Superior temporal gyrus (tissue), 1 donor: Measurements from ENCODE around the gene UBE2G2.

Source experiments
- DNase-seq: peaks from one replicate; pipeline ENCODE4 v3.0.0-alpha.2; 2016; ENCODE audit errors: extremely low spot score

UBE2G2 gene

DNA sequence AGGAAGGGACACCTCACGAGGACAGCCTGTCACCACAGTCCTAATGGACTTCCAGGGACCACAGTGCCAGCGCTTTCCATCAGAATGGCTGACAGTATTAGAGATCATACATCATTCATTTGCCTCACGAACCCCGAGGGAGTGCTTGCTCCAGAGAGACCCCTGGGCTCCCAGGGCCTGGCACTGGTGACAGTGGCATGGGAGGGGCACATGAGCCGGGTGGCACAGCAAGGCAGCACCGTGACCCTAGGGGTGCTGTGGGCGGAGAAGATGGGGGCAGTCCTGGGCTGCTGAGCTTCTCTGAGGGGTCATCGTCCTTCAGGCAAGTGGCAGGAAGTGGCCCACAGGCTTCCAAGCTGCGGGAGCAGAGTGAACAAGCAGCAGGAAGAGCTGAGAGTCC is 73.9 kb downstream of the UBE2G2 start:
- DNase-seq: no peak

DNA sequence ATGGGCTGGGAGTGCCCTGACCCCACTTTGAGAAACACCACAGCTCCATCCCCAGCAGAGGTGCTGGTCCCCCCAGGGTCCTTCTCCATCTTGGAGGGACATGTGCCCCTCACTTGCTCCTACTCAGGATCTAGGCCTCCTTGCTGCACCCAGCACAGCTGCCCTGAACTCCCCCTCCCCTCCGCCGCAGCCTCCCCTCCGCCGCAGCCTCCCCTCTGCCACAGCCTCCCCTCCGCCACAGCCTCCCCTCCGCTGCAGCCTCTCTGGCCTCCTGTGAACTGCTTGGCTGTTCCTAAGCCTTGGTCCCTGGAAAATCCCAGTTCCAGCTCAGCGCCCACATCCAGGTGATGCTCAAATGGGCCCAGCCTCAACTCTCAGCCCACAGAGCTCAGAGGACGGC is 74.3 kb downstream of the UBE2G2 start:
- DNase-seq: no peak

DNA sequence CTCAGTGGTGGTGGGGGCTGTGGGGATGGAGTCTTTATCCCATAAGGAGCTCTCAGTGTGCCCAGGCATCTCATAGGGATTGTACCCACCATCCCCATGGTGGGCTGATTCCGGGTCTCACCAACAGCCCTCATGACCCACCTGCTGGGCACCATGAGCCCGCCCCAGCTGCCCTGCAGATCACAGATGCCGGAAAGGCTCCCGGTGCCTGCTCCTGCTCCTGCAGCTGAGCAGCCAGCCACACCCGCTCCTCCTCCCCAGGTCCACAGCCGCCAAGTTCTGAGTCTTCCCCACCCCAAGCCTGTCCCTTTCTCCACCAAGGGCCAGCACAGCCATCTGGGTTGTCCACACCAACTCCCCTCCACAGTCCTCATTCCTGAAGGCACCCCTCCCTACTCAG is 74.8 kb downstream of the UBE2G2 start:
- no peak for DNase-seq

DNA sequence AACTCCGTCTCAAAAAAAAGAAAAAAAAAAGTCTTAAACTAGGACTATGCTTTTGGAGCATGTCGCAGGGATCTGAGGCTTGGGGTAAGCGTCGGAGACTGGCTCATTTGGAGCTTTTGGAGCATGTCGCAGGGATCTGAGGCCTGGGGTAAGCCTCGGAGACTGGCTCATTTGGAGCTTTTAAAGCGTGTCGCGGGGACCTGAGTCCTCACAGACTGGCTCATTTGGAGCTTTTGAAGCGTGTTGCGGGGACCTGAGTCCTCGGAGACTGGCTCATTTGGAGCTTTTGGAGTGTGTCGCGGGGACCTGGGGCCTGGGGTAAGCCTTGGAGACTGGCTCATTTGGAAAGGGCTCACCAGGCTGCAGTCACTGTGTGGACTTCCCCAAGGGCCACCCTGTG is 76.7 kb downstream of the UBE2G2 start:
- DNase-seq: no peak

DNA sequence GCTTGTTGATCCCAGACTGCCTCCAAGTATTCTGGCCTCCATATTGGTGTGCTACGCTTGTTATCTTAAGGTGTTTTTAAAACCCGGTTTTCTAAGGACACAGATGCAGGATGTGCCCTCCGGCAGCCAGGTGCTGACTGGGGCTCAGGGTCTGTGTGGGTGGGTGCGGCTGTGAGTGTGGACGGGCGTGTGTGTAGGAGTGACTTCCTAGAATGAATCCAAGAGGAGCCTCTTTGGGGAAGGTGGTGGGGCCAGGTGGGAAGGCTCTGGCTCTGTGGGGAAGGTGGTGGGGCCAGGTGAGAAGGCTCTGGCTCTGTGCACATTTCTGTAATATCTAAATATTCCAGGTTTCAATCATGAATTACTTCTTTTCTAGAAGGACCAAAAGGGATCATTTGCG is 77.4 kb downstream of the UBE2G2 start:
- DNase-seq: no peak

DNA sequence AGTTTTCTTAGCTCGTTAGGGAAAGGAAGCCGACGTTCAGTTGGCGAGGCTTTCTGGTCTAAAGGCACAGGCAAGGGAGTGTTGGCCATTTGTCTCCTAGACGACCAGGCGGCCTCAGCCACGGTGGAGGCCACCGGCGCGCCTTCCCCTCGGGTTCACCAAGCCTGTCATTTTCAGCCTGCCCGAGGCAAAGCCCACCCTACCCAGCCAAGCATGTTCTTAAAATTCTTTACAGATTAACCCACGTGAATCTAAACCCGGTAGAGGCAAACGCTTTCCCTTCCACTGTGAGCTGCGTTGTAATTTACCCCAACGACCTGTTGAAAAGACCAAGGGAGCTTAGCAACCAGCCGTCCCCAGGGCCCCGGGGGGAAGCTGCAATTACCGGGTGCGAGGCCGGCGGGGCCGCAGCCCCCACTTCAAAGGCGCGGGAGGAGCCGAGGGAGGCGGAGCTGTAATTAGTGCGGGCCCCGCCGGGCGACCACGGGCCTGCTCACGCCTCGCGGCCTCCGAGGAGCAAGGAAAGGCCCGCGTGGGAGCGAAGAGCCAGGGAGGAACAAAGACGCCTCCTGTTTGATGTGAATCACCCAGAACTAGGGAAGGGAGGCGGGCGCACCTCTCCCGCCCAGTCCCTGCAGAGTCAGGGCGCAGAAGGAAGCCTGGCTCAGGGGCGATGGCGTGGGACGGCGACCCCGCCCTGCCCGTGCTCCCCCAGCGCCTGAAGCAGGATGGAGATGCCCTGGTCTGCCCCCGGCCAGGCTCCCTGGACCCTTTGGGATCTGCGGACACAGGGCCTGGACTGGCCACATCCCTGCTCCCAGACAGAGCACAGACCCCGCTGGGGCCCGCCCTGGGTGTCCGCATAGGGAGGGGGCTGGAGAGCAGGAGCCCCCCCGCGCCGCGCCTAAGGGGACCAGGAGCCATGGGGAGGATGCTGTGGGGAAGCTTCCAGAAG is 78.2 kb downstream of the UBE2G2 start:
- no peak for DNase-seq

DNA sequence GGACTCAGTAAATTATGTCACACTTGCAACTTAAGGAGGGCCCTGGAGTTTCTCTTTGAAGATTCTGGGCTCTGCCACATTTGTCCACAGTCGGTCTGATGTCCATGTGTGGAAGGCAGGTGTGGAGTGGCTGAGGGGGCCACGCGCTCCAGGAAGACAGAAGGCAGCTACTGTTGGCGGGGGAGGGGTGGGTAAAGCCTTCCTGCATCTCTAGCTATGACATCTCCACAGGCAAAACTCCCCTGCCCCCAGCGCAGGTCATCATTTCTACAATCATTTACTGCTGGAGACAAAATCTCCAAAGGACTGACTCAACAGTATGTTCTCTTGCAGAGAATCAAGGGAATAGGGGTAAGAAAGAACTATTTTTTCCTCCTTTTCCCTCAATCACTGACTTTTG is 78.9 kb downstream of the UBE2G2 start:
- no peak for DNase-seq

DNA sequence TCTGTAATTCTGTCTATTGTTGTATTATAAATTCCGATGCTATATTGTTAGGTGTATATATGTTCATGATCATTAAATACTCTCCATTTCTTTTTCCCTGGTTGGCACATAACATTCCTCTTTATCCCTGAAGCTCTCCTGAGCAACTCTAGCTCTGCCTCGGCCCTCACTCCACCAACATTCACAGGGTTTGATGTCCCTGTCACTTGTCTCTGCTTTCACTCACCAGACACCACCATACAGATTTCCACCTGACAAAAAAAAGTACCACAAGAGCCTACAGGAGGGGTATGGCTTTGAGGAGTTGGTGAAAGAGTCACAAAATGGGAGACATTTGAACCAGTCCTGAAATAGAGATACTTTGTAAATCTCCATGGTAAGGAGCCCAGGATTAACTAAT is 81.5 kb downstream of the UBE2G2 start:
- DNase-seq: no peak
